WTC11 (cell line): ENCODE measurements around the gene DIDO1.

Experiments used
- ATF6 ChIP-seq: sonication (generic); formaldehyde crosslinking; IDR thresholded peaks from 2 replicates; pipeline ENCODE4 v1.8.1; 2023; ENCODE audit warnings: mild to moderate bottlenecking, missing genetic modification reagents
- GABPB1 ChIP-seq: sonication (generic); formaldehyde crosslinking; IDR thresholded peaks from 2 replicates; pipeline ENCODE4 v1.8.1; 2023; ENCODE audit warnings: mild to moderate bottlenecking, missing genetic modification reagents
- IRF1 ChIP-seq: sonication (generic); formaldehyde crosslinking; IDR thresholded peaks from 2 replicates; pipeline ENCODE4 v1.8.0; 2023; ENCODE audit warnings: missing genetic modification reagents
- USF1 ChIP-seq: sonication (generic); formaldehyde crosslinking; IDR thresholded peaks from 2 replicates; pipeline ENCODE4 v1.8.0; 2022; ENCODE audit warnings: mild to moderate bottlenecking, missing genetic modification reagents
- TF ChIP-seq, protein P1 (sequence below): fragments of 200-600 bp; IDR thresholded peaks from 2 replicates; pipeline ENCODE4 v1.8.0; 2022; ENCODE audit warnings: antibody characterized with exemption
- TF ChIP-seq, protein P2 (sequence below): sonication (generic); formaldehyde crosslinking; IDR thresholded peaks from 2 replicates; pipeline ENCODE4 v1.8.1; 2022; ENCODE audit warnings: low read depth, missing genetic modification reagents, borderline replicate concordance

DNA sequence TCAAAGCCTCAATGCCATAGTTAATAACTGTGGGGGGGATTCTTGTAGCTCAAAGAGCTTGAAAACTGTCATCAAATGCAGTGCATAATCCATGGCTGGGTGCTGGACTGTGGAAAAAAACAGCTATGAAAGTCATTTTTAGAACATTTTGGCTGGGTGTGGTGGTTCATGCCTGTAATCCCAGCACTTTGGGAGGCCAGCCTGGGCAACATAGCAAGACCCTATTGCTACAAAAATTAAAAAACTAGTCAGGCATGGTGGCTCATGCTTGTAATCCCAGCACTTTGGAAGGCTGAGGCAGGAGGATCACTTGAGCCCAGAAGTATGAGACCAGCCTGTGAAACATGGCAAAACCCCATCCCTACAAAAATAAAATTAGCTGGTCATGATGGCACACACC is 76.9 kb downstream of the DIDO1 start:
- TF ChIP-seq, protein P1, sequence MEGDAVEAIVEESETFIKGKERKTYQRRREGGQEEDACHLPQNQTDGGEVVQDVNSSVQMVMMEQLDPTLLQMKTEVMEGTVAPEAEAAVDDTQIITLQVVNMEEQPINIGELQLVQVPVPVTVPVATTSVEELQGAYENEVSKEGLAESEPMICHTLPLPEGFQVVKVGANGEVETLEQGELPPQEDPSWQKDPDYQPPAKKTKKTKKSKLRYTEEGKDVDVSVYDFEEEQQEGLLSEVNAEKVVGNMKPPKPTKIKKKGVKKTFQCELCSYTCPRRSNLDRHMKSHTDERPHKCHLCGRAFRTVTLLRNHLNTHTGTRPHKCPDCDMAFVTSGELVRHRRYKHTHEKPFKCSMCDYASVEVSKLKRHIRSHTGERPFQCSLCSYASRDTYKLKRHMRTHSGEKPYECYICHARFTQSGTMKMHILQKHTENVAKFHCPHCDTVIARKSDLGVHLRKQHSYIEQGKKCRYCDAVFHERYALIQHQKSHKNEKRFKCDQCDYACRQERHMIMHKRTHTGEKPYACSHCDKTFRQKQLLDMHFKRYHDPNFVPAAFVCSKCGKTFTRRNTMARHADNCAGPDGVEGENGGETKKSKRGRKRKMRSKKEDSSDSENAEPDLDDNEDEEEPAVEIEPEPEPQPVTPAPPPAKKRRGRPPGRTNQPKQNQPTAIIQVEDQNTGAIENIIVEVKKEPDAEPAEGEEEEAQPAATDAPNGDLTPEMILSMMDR: no peak
- TF ChIP-seq GABPB1 (no peak), USF1 (CRISPR knock-in tag) (no peak), IRF1 (CRISPR knock-in tag) (no peak), ATF6 (no peak)
- TF ChIP-seq, protein P2, sequence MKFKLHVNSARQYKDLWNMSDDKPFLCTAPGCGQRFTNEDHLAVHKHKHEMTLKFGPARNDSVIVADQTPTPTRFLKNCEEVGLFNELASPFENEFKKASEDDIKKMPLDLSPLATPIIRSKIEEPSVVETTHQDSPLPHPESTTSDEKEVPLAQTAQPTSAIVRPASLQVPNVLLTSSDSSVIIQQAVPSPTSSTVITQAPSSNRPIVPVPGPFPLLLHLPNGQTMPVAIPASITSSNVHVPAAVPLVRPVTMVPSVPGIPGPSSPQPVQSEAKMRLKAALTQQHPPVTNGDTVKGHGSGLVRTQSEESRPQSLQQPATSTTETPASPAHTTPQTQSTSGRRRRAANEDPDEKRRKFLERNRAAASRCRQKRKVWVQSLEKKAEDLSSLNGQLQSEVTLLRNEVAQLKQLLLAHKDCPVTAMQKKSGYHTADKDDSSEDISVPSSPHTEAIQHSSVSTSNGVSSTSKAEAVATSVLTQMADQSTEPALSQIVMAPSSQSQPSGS: no peak
